Tibial nerve (tissue), 4 donors: Measurements from ENCODE around the gene SLC8A3. TPM values are rescaled to one million over a fixed set of nuclear protein-coding genes. Genes with fewer than 3 reads are reported as not detected.

Experiments
- DNase-seq, 2 donors: peaks; one replicate each; pipeline ENCODE4 v3.0.0-alpha.2; 2019; ENCODE audit warnings: low spot score in 2 of 2
- H3K27ac ChIP-seq, 4 donors: fragments of 200-600 bp; sonication (generic) in 3 of 4; one replicate each; pipeline ENCODE4 v1.5.1; 2017 to 2019; ENCODE audit warnings: mild to moderate bottlenecking in 1 of 4
- H3K27me3 ChIP-seq, 2 donors: fragments of 200-600 bp; sonication (generic) in 1 of 2; one replicate each; pipeline versions ENCODE4 v1.5.1 to v1.6.0; 2017 to 2019
- H3K36me3 ChIP-seq, 3 donors: fragments of 200-600 bp; sonication (generic); one replicate each; pipeline ENCODE4 v1.5.1; 2018 to 2019
- H3K4me1 ChIP-seq, 4 donors: fragments of 200-600 bp; sonication (generic) in 3 of 4; one replicate each; pipeline ENCODE4 v1.5.1; 2017 to 2019
- H3K4me3 ChIP-seq, 4 donors: fragments of 200-600 bp; sonication (generic) in 3 of 4; one replicate each; pipeline ENCODE4 v1.5.1; 2017 to 2019; ENCODE audit warnings: mild to moderate bottlenecking in 1 of 4, moderate library complexity in 1 of 4
- H3K9me3 ChIP-seq, 4 donors: fragments of 200-600 bp; sonication (generic) in 3 of 4; one replicate each; pipeline ENCODE4 v1.5.1; 2017 to 2019
- CTCF ChIP-seq, 5 experiments: fragments of 200-600 bp in 3 of 5; fragments of 450-650 bp in 2 of 5; sonication (generic) in 3 of 5; IDR thresholded peaks; one replicate each; pipeline ENCODE4 v1.5.1; 2016 to 2019; ENCODE audit warnings: antibody characterized with exemption in 5 of 5, mild to moderate bottlenecking in 3 of 5, moderate library complexity in 2 of 5
- EP300 ChIP-seq, 2 donors: sonication (generic); formaldehyde crosslinking; IDR thresholded peaks; one replicate each; pipeline ENCODE4 v1.6.1; 2017; ENCODE audit warnings: antibody characterized with exemption in 2 of 2, mild to moderate bottlenecking in 1 of 2
- POLR2A ChIP-seq, 2 donors: fragments of 450-650 bp; IDR thresholded peaks; one replicate each; pipeline ENCODE4 v1.6.1; 2017; ENCODE audit warnings: antibody characterized with exemption in 2 of 2, mild to moderate bottlenecking in 2 of 2, moderate library complexity in 2 of 2
- WGBS, 2 donors: methylation state at CpG; one replicate each; pipeline ENCODE4 v1.1.5; 2018; 5-methylcytosine and 5-hydroxymethylcytosine counted together
- total RNA-seq, 4 donors: library from RNA; depleted of rRNA; stranded (reverse); fragments of >200 nt; gene quantifications; one replicate each; pipeline ENCODE4 v1.1.0, GENCODE V29; 2016

SLC8A3 gene
- total RNA-seq, 4 donors from 2014 or later, result 0.20 to 1.0 (median 0.22) TPM; not detected in 1

GRCh38 chr14:70183991-70184390 is 4.8 kb downstream of the SLC8A3 start:
- no peak overlapping the region for H3K4me3 ChIP-seq
- peaks cover 0 to 24% of the 10 kb centered on the region in 2 donors for H3K27me3 ChIP-seq
- DNase-seq, result no peak
- H3K9me3 ChIP-seq, result no peaks in the 10 kb centered on the region
- no peaks in the 10 kb centered on the region for H3K36me3 ChIP-seq
- H3K4me1 ChIP-seq, result peaks cover 0 to 25% (median 9%) of the 10 kb centered on the region in 4 donors
- no peak overlapping the region for H3K27ac ChIP-seq
- no peak for TF ChIP-seq POLR2A (IDR thresholded peaks at IDR 0.05)
- no peak for TF ChIP-seq CTCF (IDR thresholded peaks at IDR 0.05)
- no peak for TF ChIP-seq EP300 (IDR thresholded peaks at IDR 0.05)
- 80 to 86% methylated on average over 6 of the region's 6 CpGs for WGBS, 2 donors

- Histone ChIP-seq H3K27me3 (no peaks in the 10 kb centered on the region), H3K9me3 (no peaks in the 10 kb centered on the region), H3K4me3 (no peak overlapping the region), H3K36me3 (no peaks in the 10 kb centered on the region), H3K27ac (no peak overlapping the region), H3K4me1 (no peaks in the 10 kb centered on the region)
- no peak for DNase-seq
- 50 to 58% methylated on average over 1 of the region's 1 CpG for WGBS, 2 donors
- no peak for TF ChIP-seq EP300 (IDR thresholded peaks at IDR 0.05)
- TF ChIP-seq POLR2A (IDR thresholded peaks at IDR 0.05), result no peak
- TF ChIP-seq CTCF (IDR thresholded peaks at IDR 0.05), result no peak
Observed at GRCh38 chr14:70181276-70181675, 7.5 kb downstream of the SLC8A3 start.

- TF ChIP-seq EP300 (IDR thresholded peaks at IDR 0.05), result no peak
- TF ChIP-seq POLR2A (IDR thresholded peaks at IDR 0.05), result no peak
- WGBS, 2 donors, result 100% methylated on average over 1 of the region's 1 CpG
- no peak overlapping the region for H3K27ac ChIP-seq
- no peaks in the 10 kb centered on the region for H3K4me1 ChIP-seq
- no peaks in the 10 kb centered on the region for H3K9me3 ChIP-seq
- no peak overlapping the region for H3K4me3 ChIP-seq
- no peaks in the 10 kb centered on the region for H3K27me3 ChIP-seq
- no peaks in the 10 kb centered on the region for H3K36me3 ChIP-seq
- DNase-seq, result no peak
Observed at GRCh38 chr14:70180718-70181117, 8.0 kb downstream of the SLC8A3 start.

- H3K27me3 ChIP-seq, result no peaks in the 10 kb centered on the region
- TF ChIP-seq CTCF (IDR thresholded peaks at IDR 0.05) (no peak), EP300 (IDR thresholded peaks at IDR 0.05) (no peak), POLR2A (IDR thresholded peaks at IDR 0.05) (no peak)
- H3K36me3 ChIP-seq, result no peaks in the 10 kb centered on the region
- WGBS, 2 donors, result 70 to 80% methylated on average over 3 of the region's 3 CpGs
- H3K4me3 ChIP-seq, result no peak overlapping the region
- H3K4me1 ChIP-seq, result no peaks in the 10 kb centered on the region
- no peak overlapping the region for H3K27ac ChIP-seq
- no peaks in the 10 kb centered on the region for H3K9me3 ChIP-seq
- no peak for DNase-seq
Observed at GRCh38 chr14:70177081-70177800, 11.5 kb downstream of the SLC8A3 start.

- Histone ChIP-seq H3K9me3 (no peaks in the 10 kb centered on the region), H3K27ac (no peak overlapping the region), H3K4me3 (no peak overlapping the region), H3K36me3 (no peaks in the 10 kb centered on the region), H3K4me1 (no peaks in the 10 kb centered on the region), H3K27me3 (no peaks in the 10 kb centered on the region)
- TF ChIP-seq POLR2A (IDR thresholded peaks at IDR 0.05) (no peak), EP300 (IDR thresholded peaks at IDR 0.05) (no peak), CTCF (IDR thresholded peaks at IDR 0.05) (no peak)
- WGBS, 2 donors, result 74 to 84% methylated on average over 6 of the region's 6 CpGs
- DNase-seq, result no peak
Observed at GRCh38 chr14:70173569-70173968, 15.2 kb downstream of the SLC8A3 start.
